Measurements from ENCODE around the gene ADGRV1.

ADGRV1 gene

GRCh38 chr5:91121347-91121993 lies 562.9 kb downstream of the ADGRV1 start:
- no peak for DNase-seq

DNA sequence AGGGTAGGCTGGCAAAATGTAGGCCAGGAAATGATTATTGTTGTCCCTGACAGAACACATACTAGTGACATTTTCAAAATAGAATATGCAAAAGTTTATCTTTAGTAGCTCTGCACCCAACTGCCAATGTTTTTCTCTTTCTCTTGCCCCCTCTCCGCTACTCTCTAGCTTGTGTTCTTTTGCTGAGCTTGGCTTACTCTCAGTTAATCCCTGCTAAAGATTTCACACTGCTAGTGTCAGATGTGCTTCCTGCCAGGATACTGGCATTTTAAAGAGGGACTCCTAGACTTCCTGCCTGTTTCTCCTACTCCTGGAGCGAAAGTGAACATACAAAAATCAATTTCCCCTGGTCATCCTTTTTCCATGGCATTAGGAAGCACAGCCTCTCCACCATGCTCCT lies 564.1 kb downstream of the ADGRV1 start:
- no peak for DNase-seq

GRCh38 chr5:91123291-91123690 lies 564.7 kb downstream of the ADGRV1 start:
- DNase-seq: no peak

DNA sequence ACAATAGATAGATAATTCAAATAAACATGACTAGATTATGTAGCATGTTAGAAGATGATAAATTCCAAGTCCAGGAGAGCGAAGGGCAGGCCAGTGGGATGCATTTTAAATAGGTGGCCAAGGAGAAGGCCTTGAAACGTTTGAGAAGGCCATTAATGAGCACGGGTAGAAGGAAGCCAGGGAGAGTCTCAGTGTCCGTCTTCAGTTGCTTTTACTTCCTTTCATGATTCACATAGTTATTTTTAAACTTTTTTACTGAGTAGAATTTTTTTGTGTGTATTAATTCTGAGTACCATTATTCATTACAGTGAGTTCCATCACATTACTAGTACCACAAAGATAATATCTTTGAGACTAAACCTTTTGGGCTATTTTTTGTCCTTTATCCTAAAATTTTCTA lies 565.3 kb downstream of the ADGRV1 start:
- no peak for DNase-seq

- no peak for DNase-seq
Observed at GRCh38 chr5:91125916-91126315, 567.3 kb downstream of the ADGRV1 start.

DNA sequence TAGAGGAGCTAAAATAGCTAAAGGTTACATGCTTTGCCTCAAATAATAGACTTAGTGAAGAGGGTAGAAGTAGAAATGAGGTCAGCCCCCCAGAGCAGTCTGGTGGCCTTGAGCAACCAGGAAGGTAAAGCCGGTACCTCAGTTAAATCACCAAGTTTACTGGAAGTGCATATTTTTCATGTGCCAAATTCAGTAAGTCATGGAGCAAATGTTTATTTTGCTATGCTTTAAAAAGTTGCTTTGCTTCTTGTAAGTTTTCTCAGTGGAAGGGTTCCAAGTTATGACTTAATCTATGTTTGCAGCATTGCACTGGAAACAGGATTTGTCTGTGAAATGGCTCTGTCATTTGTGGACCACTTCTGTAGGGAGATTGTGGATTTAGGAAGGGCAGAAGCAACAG lies 567.9 kb downstream of the ADGRV1 start:
- no peak for DNase-seq

DNA sequence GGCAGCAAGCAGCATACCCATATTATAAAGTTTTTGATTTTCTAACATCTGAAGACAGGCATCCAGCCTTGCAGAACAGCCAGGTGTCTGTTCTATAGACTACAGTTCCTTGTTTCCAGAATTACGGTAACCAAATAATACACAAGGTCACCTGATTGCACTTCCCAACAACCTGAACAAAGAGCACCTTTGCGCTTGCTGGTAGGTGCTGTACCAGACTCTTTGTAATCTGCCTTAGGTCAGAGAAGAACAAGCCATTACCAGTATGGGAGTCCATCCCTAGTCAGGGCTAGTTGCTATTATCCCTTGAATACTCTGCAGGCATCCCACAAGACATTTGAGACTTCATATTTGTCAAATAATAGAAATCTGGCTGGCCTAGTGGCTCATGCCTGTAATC lies 568.3 kb downstream of the ADGRV1 start:
- DNase-seq: no peak

- no peak for DNase-seq
Observed at GRCh38 chr5:91127456-91128081, 569.0 kb downstream of the ADGRV1 start.

DNA sequence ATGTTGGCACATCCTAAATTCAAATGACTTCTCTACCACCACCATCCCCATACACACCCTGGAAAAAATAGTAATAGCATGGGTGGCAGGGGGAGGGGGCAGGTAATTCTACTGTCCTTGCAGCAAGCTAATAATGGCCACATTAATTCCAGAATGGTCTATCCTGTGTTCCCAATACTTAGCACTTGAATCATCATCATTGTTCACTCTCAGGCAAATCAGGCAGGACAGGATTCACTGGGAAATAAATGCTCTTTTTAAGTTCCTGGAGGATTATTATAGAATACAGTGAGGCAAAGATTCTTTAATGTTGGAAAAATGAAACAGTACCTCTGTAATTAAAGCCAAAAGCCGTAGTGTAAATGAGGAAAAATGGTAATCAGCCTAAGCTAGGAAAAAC lies 570.0 kb downstream of the ADGRV1 start:
- no peak for DNase-seq

DNA sequence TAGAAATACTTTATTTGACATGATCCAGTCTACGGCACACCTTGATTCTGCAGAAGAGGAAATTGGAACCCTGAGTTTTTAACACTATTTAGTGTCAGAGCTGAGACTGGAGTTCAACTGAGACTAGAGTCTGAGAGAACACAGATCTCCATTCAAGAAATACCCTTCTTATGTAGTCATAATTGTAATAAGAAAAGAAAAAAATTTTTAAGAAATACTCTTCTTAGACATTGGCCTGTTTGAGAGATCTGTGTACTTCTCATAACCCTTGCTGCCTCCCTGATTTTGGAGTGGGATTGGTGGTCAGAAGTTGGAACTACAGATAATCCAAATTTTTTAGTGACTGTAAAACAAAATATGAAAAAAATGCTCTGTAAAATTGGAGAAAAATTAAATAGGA lies 571.2 kb downstream of the ADGRV1 start:
- DNase-seq: no peak

- DNase-seq: no peak
Observed at GRCh38 chr5:91130759-91131158, 572.2 kb downstream of the ADGRV1 start.

GRCh38 chr5:91132550-91132949 lies 574.0 kb downstream of the ADGRV1 start:
- no peak for DNase-seq

DNA sequence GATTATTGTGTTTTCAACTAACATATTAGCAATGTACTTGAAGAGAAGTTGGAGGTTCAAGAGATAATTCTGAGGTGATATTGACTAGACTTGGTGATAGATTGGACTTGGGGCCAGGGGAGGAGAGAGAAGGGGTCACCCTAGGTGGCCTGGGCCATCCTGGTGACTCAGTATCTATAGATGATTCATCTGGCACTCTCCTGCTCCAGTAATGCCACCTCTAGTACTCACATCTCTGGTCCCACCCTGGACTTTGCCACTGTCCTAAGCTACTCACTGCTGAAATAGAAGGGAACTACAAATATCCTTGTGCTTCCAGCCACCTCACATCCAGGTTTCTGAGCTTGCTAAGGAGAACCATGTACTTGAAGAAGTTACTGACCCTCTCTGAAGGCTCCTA lies 574.6 kb downstream of the ADGRV1 start:
- DNase-seq: no peak

- no peak for DNase-seq
Observed at GRCh38 chr5:91135475-91136248, 577.1 kb downstream of the ADGRV1 start.

DNA sequence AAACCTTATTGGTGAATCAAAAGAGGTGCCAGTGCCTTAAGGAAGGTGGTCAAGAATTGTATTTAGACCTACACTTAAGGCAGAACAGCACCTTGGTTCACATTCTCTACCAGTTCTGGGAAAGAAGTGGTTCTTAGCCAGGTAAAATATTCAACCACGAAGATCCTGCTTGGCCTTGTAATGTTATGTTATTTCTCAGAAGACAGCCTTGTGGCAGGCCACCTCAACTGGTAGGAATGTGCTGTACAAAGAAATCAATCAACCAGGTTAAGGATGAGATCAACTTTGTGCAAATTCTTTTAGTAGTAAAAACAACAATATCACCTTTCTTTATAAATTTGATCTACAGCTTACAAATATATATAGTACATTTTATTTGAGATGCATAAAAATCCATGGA lies 577.7 kb downstream of the ADGRV1 start:
- no peak for DNase-seq

DNA sequence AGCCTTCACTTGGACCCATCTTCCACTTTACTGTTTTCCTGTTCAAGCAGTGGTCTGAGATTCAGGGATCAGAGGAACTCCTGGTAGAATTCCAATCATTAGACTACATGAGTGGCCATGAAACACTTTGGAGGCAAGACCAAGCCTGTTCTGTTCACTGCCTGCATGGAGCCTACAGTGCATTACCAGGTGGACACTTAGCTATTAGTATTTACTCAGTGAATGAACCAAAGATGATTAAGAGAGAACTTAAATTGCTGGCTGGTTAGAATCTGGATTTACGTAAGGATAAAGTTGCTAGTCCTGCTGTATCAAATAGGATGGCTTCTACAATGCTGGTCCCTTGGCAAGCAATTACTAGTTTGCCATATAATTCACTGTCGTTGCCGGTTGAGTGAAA lies 579.0 kb downstream of the ADGRV1 start:
- DNase-seq: no peak

DNA sequence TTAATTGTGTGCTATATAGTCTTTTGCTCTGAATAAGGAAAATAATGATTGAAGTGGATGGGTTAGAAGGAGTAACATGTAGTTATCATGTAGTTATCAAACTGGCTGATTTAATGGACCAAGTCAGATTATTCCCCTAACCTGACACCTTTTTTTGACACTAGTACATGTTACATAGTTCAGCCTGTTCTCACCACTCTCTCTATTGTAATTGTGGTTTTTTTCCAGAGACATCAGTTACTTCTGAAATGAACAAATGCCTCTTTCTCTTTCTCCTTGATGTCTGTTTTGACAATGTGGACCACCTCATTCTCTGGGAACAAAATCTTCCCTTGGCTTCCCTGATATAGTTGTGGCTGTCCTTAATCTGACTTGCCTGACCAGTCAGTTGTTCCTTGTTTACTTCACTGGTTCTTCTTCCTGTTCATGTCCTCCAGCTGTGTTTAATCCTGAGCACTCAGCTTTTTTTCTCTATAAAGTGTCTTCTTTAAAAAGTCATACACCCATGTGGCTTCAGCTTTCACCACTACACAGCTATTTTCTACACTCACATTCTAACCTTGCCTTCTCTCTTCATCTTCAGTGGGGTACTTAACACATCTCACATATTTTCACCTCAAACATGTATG lies 581.1 kb downstream of the ADGRV1 start:
- no peak for DNase-seq

DNA sequence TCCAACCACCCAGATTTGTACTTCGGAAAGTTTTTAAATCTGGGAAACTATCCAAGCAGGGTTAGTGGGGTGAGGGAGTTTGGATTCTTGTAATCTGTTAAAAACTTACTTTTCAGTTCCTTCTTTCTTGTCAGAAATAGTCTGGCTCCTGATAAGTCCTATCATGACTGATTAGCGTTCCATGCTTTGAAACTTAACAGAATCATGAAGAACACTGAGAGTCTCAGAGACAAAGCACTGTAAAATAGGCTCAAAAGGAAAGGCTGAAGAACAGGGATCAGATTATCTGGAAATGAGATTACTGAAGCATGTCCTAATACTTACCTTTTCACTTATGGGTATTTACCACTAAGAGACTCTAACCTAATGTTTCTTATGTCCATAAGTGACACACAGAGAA lies 582.1 kb downstream of the ADGRV1 start:
- no peak for DNase-seq

DNA sequence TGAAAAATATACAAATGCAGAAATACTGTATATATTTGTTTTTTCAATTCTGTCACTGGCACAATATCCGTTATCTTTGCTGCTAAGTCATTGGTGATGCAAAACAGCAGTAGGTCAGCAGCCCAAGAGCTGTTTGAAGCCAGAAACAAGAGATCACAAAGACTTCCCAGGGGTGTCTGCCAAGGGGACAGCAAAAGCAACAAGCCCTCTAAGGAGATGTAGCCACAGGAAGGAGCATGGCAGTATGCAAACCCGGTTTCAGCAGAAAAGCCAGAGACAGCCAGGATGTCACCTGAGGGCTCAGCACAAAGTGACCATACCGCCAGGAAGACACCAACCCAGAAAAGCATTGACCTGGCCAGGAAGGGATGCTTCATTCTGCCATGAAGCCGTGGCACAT lies 583.0 kb downstream of the ADGRV1 start:
- no peak for DNase-seq

GRCh38 chr5:91142386-91142785 lies 583.8 kb downstream of the ADGRV1 start:
- DNase-seq: no peak

GRCh38 chr5:91142819-91143218 lies 584.2 kb downstream of the ADGRV1 start:
- no peak for DNase-seq

GRCh38 chr5:91143840-91144239 lies 585.2 kb downstream of the ADGRV1 start:
- no peak for DNase-seq

DNA sequence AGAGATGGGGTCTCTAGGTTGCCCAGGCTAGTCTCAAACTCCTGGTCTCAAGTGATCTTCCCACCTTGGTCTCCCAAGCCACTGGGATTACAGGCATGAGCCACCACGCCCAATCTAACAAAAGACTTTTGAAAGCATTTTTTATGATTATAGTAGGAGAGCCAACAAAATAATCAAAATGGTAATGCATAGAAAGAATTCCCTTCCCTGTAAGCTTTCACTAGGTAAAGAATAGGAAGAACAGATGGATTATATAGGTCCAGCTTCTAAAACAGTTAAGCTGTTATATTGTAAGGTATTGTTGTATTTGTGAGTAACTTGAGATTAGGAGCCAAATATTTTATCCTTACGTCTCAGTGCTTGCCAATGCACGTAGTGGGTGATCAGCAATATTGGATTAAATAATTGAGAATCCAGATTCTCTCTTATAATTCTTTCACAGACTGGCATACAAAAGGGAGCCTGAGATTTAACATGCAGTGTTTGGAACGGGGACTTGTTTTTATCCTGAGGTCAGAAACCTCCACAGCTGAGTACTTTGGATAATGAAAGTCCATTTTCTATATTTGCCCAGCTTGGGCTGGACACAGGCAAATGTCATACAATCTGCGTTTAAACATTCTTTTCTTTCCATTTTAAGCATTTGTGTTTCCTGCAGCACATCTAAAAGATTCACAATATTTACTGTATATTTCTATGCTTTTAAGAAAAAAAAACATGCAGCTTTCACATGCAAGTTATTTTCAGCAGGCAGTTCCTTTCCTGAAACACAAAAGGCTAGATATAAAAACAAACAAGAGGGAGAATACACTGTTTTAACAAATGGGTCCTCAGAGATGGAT lies 586.1 kb downstream of the ADGRV1 start:
- no peak for DNase-seq

Measured in CD4-positive, alpha-beta T cell treated with Interleukin-15 for 1 hour (primary cell).